RWPE2 (cell line): Measurements from ENCODE around the gene ALDH4A1.

Experiments
- ATAC-seq: fragments of 200-7000 bp; cut with Tn5 transposase; 3 replicates; pipeline ENCODE4 v1.9.1; 2021; ENCODE audit warnings: low read depth
- DNase-seq: peaks from one replicate; pipeline ENCODE4 v3.0.0-alpha.2; 2020; ENCODE audit warnings: low spot score
- H3K27ac ChIP-seq: fragments of 450-650 bp; 2 replicates; pipeline ENCODE4 v1.5.1; 2017; ENCODE audit warnings: mild to moderate bottlenecking; ENCODE audit not compliant: poor library complexity, severe bottlenecking
- H3K27me3 ChIP-seq: fragments of 250-450 bp; sonication (Bioruptor Pico); 2 replicates; pipeline ENCODE4 v1.5.1; 2021; ENCODE audit warnings: mild to moderate bottlenecking, moderate library complexity; ENCODE audit not compliant: insufficient read depth, poor library complexity, severe bottlenecking
- H3K36me3 ChIP-seq: fragments of 250-450 bp; sonication (Bioruptor Pico); 2 replicates; pipeline ENCODE4 v1.5.1; 2020; ENCODE audit warnings: low read depth, mild to moderate bottlenecking, moderate library complexity
- H3K4me1 ChIP-seq: fragments of 250-450 bp; sonication (Bioruptor Pico); 2 replicates; pipeline ENCODE4 v1.5.1; 2021; ENCODE audit warnings: mild to moderate bottlenecking, moderate library complexity; ENCODE audit not compliant: insufficient read depth, poor library complexity, severe bottlenecking
- H3K4me3 ChIP-seq: fragments of 250-450 bp; sonication (Bioruptor Pico); 2 replicates; pipeline ENCODE4 v1.5.1; 2021; ENCODE audit warnings: mild to moderate bottlenecking, moderate library complexity; ENCODE audit not compliant: severe bottlenecking
- H3K9me3 ChIP-seq: fragments of 250-450 bp; sonication (Bioruptor Pico); 2 replicates; pipeline ENCODE4 v1.5.1; 2021; ENCODE audit warnings: mild to moderate bottlenecking, moderate library complexity; ENCODE audit not compliant: severe bottlenecking
- CTCF ChIP-seq: fragments of 450-650 bp; IDR thresholded peaks from one replicate; pipeline ENCODE4 v1.5.1; 2017; ENCODE audit warnings: mild to moderate bottlenecking, moderate library complexity; ENCODE audit not compliant: poor library complexity, severe bottlenecking

ALDH4A1 gene

GRCh38 chr1:18869847-18870594 is 32.3 kb downstream of the ALDH4A1 start:
- Histone ChIP-seq H3K36me3 (no peaks in the 10 kb centered on the region), H3K27me3 (no peaks in the 10 kb centered on the region), H3K9me3 (no peaks in the 10 kb centered on the region), H3K27ac (no peak overlapping the region), H3K4me3 (no peak overlapping the region), H3K4me1 (no peaks in the 10 kb centered on the region)
- TF ChIP-seq CTCF: no peak
- no peak for DNase-seq
- no peak for ATAC-seq

DNA sequence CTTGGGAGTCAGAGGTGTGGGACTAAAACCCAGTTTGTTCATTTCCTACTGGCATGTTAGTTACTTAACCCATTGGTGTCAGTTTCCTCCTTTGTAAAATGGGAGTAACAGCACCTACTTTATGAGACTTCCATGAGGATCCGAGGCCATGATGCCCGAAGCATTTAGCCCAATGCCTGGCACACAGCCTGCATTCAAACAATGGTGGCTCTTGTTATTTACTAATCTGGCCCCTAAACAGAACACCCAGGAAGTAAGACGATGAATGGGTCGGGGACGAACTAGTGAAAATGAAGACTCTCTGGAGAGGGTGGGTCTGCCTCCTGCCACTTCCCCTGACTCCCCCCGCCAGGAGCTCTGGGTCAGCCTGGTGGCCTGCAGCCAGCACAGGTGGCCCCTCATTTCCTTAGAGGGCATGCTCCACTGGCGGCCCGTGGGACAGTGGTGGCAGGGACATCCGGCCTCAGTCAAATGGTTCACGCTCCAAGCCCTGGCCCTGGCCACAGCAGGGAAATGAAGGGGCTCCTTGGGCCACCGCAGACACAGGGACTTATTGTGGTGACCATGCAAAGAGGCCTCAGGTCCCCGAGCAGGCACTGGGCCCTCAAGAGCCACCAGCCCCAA is 33.4 kb downstream of the ALDH4A1 start:
- Histone ChIP-seq H3K4me3 (no peak overlapping the region), H3K27me3 (no peaks in the 10 kb centered on the region), H3K27ac (no peak overlapping the region), H3K9me3 (no peaks in the 10 kb centered on the region), H3K36me3 (no peaks in the 10 kb centered on the region), H3K4me1 (no peaks in the 10 kb centered on the region)
- ATAC-seq (no peak), DNase-seq (no peak)
- no peak for TF ChIP-seq CTCF

GRCh38 chr1:18868354-18868753 is 34.0 kb downstream of the ALDH4A1 start:
- no peak for TF ChIP-seq CTCF
- no peaks in the 10 kb centered on the region for H3K4me1 ChIP-seq
- no peak for DNase-seq
- no peaks in the 10 kb centered on the region for H3K27me3 ChIP-seq
- no peak overlapping the region for H3K4me3 ChIP-seq
- no peak for ATAC-seq
- H3K27ac ChIP-seq: no peak overlapping the region
- no peaks in the 10 kb centered on the region for H3K36me3 ChIP-seq
- H3K9me3 ChIP-seq: no peaks in the 10 kb centered on the region

GRCh38 chr1:18866846-18867245 is 35.5 kb downstream of the ALDH4A1 start:
- Histone ChIP-seq H3K9me3 (no peaks in the 10 kb centered on the region), H3K4me1 (no peaks in the 10 kb centered on the region), H3K27me3 (no peaks in the 10 kb centered on the region), H3K27ac (no peak overlapping the region), H3K4me3 (no peak overlapping the region), H3K36me3 (no peaks in the 10 kb centered on the region)
- DNase-seq (no peak), ATAC-seq (no peak)
- no peak for TF ChIP-seq CTCF

GRCh38 chr1:18866314-18866713 is 36.0 kb downstream of the ALDH4A1 start:
- no peak for ATAC-seq
- Histone ChIP-seq H3K27me3 (no peaks in the 10 kb centered on the region), H3K27ac (no peak overlapping the region)

More at GRCh38 chr1:18866314-18866713, 36.0 kb downstream of the ALDH4A1 start:
- Histone ChIP-seq H3K36me3 (no peaks in the 10 kb centered on the region), H3K4me1 (no peaks in the 10 kb centered on the region), H3K9me3 (no peaks in the 10 kb centered on the region), H3K4me3 (no peak overlapping the region)
- no peak for TF ChIP-seq CTCF
- no peak for DNase-seq
